K562 (cell line): ENCODE results near the gene HSD3B7. TPM values are rescaled to one million over a fixed set of nuclear protein-coding genes. Genes with fewer than 3 reads are reported as not detected.

ENCODE experiments used
- ATAC-seq: fragments of 200-7000 bp; cut with Tn5 transposase; 3 replicates; pipeline ENCODE4 v1.9.1; 2020; ENCODE audit warnings: moderate library complexity
- BruUV-seq: library from RNA; stranded (reverse); fragments of 400-500 nt; replicated peaks from 2 replicates; lab custom pipeline; 2021; lab: Mats Ljungman, UMichigan
- CTCF ChIA-PET: fragments of 300-600 bp; formaldehyde crosslinking; extraction: SDS; loops from one replicate; lab custom pipeline; 2021; ENCODE audit warnings: low intra/inter-chr PET ratio; lab: Yijun Ruan, JAX
- POLR2A ChIA-PET: fragments of 300-600, 350-650 bp; sonication (Branson Sonifier 250); formaldehyde crosslinking; extraction: SDS; loops from one replicate; lab custom pipeline; 2021; ENCODE audit warnings: antibody characterized with exemption, inconsistent platforms; lab: Yijun Ruan, JAX
- DNase-seq, 4 experiments: peaks; one replicate each; pipeline versions ENCODE4 v3.0.0 to v3.0.0-alpha.2; 2011 to 2018; ENCODE audit warnings: low spot score in 3 of 4, mixed read lengths in 3 of 4; ENCODE audit errors: extremely low read depth in 1 of 4
- FAIRE-seq: peaks from 2 replicates; lab custom pipeline; 2011; peaks lifted over from hg19 to GRCh38; lab: Jason Lieb, UNC
- H2AFZ ChIP-seq: 2 replicates; pipeline ENCODE4 v1.6.0; 2011; ENCODE audit warnings: low read depth, low read length, control low read depth, inconsistent platforms
- H3K27ac ChIP-seq: fragments of 200-600 bp; 3 replicates; pipeline ENCODE4 v1.8.0; 2011; ENCODE audit warnings: low read depth, mild to moderate bottlenecking, control low read depth, inconsistent platforms, low read length, moderate library complexity, mixed read lengths; ENCODE audit errors: extremely low read depth
- H3K27me3 ChIP-seq, 2 experiments: fragments of 300-600 bp in 1 of 2; 2 replicates in 1 of 2; 3 replicates in 1 of 2; pipeline versions ENCODE4 v1.6.0 to v1.8.0; 2011; ENCODE audit warnings: inconsistent platforms in 2 of 2, low read length in 2 of 2, mild to moderate bottlenecking in 1 of 2, mixed read lengths in 1 of 2, moderate library complexity in 1 of 2; ENCODE audit not compliant: control insufficient read depth in 2 of 2, insufficient read depth in 2 of 2
- H3K36me3 ChIP-seq: fragments of 300-600 bp; 3 replicates; pipeline ENCODE4 v1.8.0; 2011; ENCODE audit warnings: mild to moderate bottlenecking, low read length, inconsistent platforms; ENCODE audit not compliant: control insufficient read depth, insufficient read depth
- H3K4me1 ChIP-seq, 2 experiments: fragments of 200-600 bp in 1 of 2; replicated peaks in 1 of 2; 2 replicates in 1 of 2; 3 replicates in 1 of 2; pipeline versions ENCODE4 v1.5.1 to v1.8.0; 2011; ENCODE audit warnings: inconsistent platforms in 2 of 2, low read length in 2 of 2, mild to moderate bottlenecking in 1 of 2, mixed read lengths in 1 of 2, moderate library complexity in 1 of 2; ENCODE audit not compliant: control insufficient read depth in 2 of 2, insufficient read depth in 2 of 2
- H3K4me2 ChIP-seq: 2 replicates; pipeline ENCODE4 v1.6.1; 2011; ENCODE audit warnings: low read length, control low read depth, inconsistent platforms, mixed read lengths; ENCODE audit not compliant: insufficient read depth
- H3K4me3 ChIP-seq: fragments of 200-600 bp; sonication (generic), shearing (Covaris generic); 2 replicates; pipeline ENCODE4 v1.5.1; 2016; ENCODE audit warnings: control low read depth, inconsistent platforms
- H3K79me2 ChIP-seq: fragments of 200-600 bp; 3 replicates; pipeline ENCODE4 v1.8.0; 2011; ENCODE audit warnings: low read length, inconsistent platforms; ENCODE audit not compliant: control insufficient read depth, insufficient read depth
- H3K9ac ChIP-seq, 2 experiments: 2 replicates each; pipeline versions ENCODE4 v1.6.0 to v1.6.1; 2011; ENCODE audit warnings: low read depth in 2 of 2, low read length in 2 of 2, control low read depth in 1 of 2, inconsistent platforms in 1 of 2, mild to moderate bottlenecking in 1 of 2, mixed read lengths in 1 of 2; ENCODE audit not compliant: insufficient read depth in 1 of 2
- H3K9me1 ChIP-seq: one replicate; pipeline ENCODE4 v1.6.0; 2011; ENCODE audit warnings: inconsistent platforms, mild to moderate bottlenecking, low read length, moderate library complexity; ENCODE audit not compliant: control insufficient read depth, insufficient read depth
- H3K9me3 ChIP-seq: replicated peaks from 2 replicates; pipeline ENCODE4 v1.5.1; 2011; ENCODE audit warnings: low read depth, low read length, inconsistent platforms; ENCODE audit not compliant: control insufficient read depth, insufficient read depth
- H4K20me1 ChIP-seq: replicated peaks from 2 replicates; pipeline ENCODE4 v1.6.1; 2011; ENCODE audit warnings: low read length, inconsistent platforms, mixed read lengths; ENCODE audit not compliant: control insufficient read depth, insufficient read depth
- BCL6 ChIP-seq: fragments of 250-450 bp; sonication (Bioruptor Pico); IDR thresholded peaks from 2 replicates; pipeline ENCODE4 v1.4.0; 2020
- DPF2 ChIP-seq: fragments of 450-650 bp; IDR thresholded peaks from 2 replicates; pipeline ENCODE4 v1.6.1; 2016
- FOXK2 ChIP-seq, 2 experiments: fragments of 450-650 bp; IDR thresholded peaks in 1 of 2; conservative IDR thresholded peaks in 1 of 2; 2 replicates each; pipeline ENCODE4 v1.6.1; 2016; ENCODE audit warnings: low read depth in 2 of 2, mild to moderate bottlenecking in 1 of 2
- JUN ChIP-seq, 2 experiments: sonication (generic) in 1 of 2; formaldehyde crosslinking in 1 of 2; IDR thresholded peaks; 2 replicates each; pipeline versions ENCODE4 v1.6.1 to v1.8.0; 2012 to 2022; ENCODE audit warnings: borderline replicate concordance in 2 of 2, mild to moderate bottlenecking in 2 of 2, improper control_type of control experiment in 1 of 2, low read depth in 1 of 2, low read length in 1 of 2, missing genetic modification reagents in 1 of 2
- MECOM ChIP-seq: fragments of 250-450 bp; sonication (Bioruptor Pico); IDR thresholded peaks from 2 replicates; pipeline ENCODE4 v1.8.0; 2022; ENCODE audit warnings: inconsistent platforms
- POLR2G ChIP-seq: fragments of 200-400 bp; formaldehyde crosslinking; IDR thresholded peaks from 2 replicates; pipeline ENCODE4 v1.6.1; 2017; ENCODE audit warnings: low read depth, mild to moderate bottlenecking, antibody characterized with exemption, low read length, moderate library complexity
- RAD51 ChIP-seq: fragments of 450-650 bp; IDR thresholded peaks from 2 replicates; pipeline ENCODE4 v1.7.1; 2016; ENCODE audit warnings: low read depth, mild to moderate bottlenecking, borderline replicate concordance
- SLC30A9 ChIP-seq: fragments of 250-450 bp; sonication (Bioruptor Pico); IDR thresholded peaks from 2 replicates; pipeline ENCODE4 v1.8.0; 2022; ENCODE audit warnings: mild to moderate bottlenecking, moderate library complexity
- SMAD3 ChIP-seq: fragments of 450-650 bp; formaldehyde crosslinking; conservative IDR thresholded peaks from 2 replicates; pipeline ENCODE4 v1.4.0; 2020; ENCODE audit warnings: mild to moderate bottlenecking
- USF1 ChIP-seq: sonication (generic); formaldehyde crosslinking; IDR thresholded peaks from 2 replicates; pipeline ENCODE4 v1.9.0; 2022; ENCODE audit warnings: mild to moderate bottlenecking, missing genetic modification reagents
- ZFX ChIP-seq: sonication (generic); formaldehyde crosslinking; IDR thresholded peaks from 2 replicates; pipeline ENCODE4 v1.8.0; 2022; ENCODE audit warnings: mild to moderate bottlenecking, missing genetic modification reagents, moderate library complexity
- ZNF140 ChIP-seq: fragments of 250-450 bp; sonication (Bioruptor Pico); IDR thresholded peaks from 2 replicates; pipeline ENCODE4 v1.8.0; 2021; ENCODE audit warnings: moderate library complexity, mild to moderate bottlenecking, inconsistent platforms
- ZNF583 ChIP-seq: fragments of 250-450 bp; sonication (Bioruptor Pico); IDR thresholded peaks from 2 replicates; pipeline ENCODE4 v1.4.0; 2020
- WGBS: fragments of 100-300 bp; shearing (Covaris generic); methylation state at CpG from one replicate; pipeline ENCODE4 v1.1.6; 2016; ENCODE audit warnings: low coverage, mixed read lengths; ENCODE audit not compliant: insufficient coverage; ENCODE audit errors: missing lambda C conversion rate; 5-methylcytosine and 5-hydroxymethylcytosine counted together
- in situ Hi-C: fragments of 300-500 bp; cut with MboI; formaldehyde crosslinking; loops from 4 replicates; pipeline ENCODE4 v1.15.0; 2018; ENCODE audit warnings: inconsistent platforms, mixed read lengths
- intact Hi-C: fragments of 100-400 bp; cut with micrococcal nuclease; formaldehyde crosslinking; loops from 2 replicates; pipeline ENCODE4 v1.14.2; 2022
- polyA plus RNA-seq, 8 experiments: library from polyadenylated mRNA; depleted of rRNA in 4 of 8; stranded (reverse) in 5 of 8; unstranded in 3 of 8; fragments of >200 nt; fragmentation: Nextera tagmentation in 2 of 8; fragmentation: Illumina TruSeq in 1 of 8; extraction: Ambion mirVana in 2 of 8; extraction: Trizol in 1 of 8; gene quantifications; 2 replicates each; pipeline versions ENCODE4 v1.2.1 to v1.2.3, GENCODE V29; 2011 to 2014; ENCODE audit warnings: inconsistent platforms in 1 of 8, missing spikeins in 1 of 8
- total RNA-seq, 7 experiments: library from RNA; depleted of rRNA in 6 of 7; stranded (reverse); fragments of >200 nt in 6 of 7; fragmentation: Illumina TruSeq in 2 of 7; extraction: Trizol in 2 of 7; gene quantifications; 2 replicates each; pipeline versions ENCODE4 v1.2.1 to v1.2.3, GENCODE V29; 2011 to 2021; ENCODE audit warnings: low replicate concordance in 1 of 7
- TF ChIP-seq, protein P1 (sequence below): sonication (generic); formaldehyde crosslinking; IDR thresholded peaks from 2 replicates; pipeline ENCODE4 v1.8.1; 2023; ENCODE audit warnings: mild to moderate bottlenecking, missing genetic modification reagents
- TF ChIP-seq, protein P2 (sequence below): fragments of 250-450 bp; sonication (Bioruptor Pico); IDR thresholded peaks from 2 replicates; pipeline ENCODE4 v1.5.0; 2022; ENCODE audit warnings: mild to moderate bottlenecking

Gene HSD3B7
- total and polyA plus RNA-seq, 9 of the 15 experiments (the other 6 are each of a cell fraction or from before 2014, with no cell fraction given) = 5.4 to 49.1 (median 23.0) TPM

GRCh38 chr16:30983289-30983889 is 1.6 kb upstream of the HSD3B7 start:
- 83% methylated on average over 20 of the region's 25 CpGs for WGBS
- H3K4me2 ChIP-seq = no peak overlapping the region
- no peak overlapping the region for H2AFZ ChIP-seq
- ATAC-seq (no peak), DNase-seq (no peak), FAIRE-seq (no peak)
- peaks cover 2% of the 10 kb centered on the region for H3K9me1 ChIP-seq
- H3K36me3 ChIP-seq = peaks cover 77% of the 10 kb centered on the region; the same call in 2 of the 3 replicates
- H3K4me1 ChIP-seq = peaks cover 7 to 63% of the 10 kb centered on the region in 2 experiments; a peak in 4 of 5 replicates
- H4K20me1 ChIP-seq = no peaks in the 10 kb centered on the region; the same call in none of the 2 replicates
- no peaks in the 10 kb centered on the region for H3K27me3 ChIP-seq
- H3K27ac ChIP-seq = no peak overlapping the region
- peak overlapping the region in 1 of 2 experiments; percentile 66; a peak in 1 of 4 replicates for H3K9ac ChIP-seq
- ChIA-PET CTCF (interaction anchor here (0.6 kb wide), 1 partner anchor 390 kb away, joined by 3 read pairs; no protein-coding TSS in a partner anchor), POLR2A (interaction anchor here (0.7 to 5.7 kb wide), 10 partner anchors 8 to 346 kb away, joined by 3 to 32 read pairs (median 4); partner anchors contain the start of genes FUS, ZNF646 and ZNF668)
- H3K79me2 ChIP-seq = peaks cover 15% of the 10 kb centered on the region
- BruUV-seq = no TSS peak
- H3K4me3 ChIP-seq = no peak overlapping the region
- intact Hi-C loops = loop anchor here (10.0 kb wide), 2 partner anchors 161 to 311 kb away; no protein-coding TSS in a partner anchor
- in situ Hi-C loops = loop anchor here (10.0 to 25.0 kb wide), 2 partner anchors 311 to 454 kb away; partner anchors contain the start of genes COX6A2 and ZNF843
- no peaks in the 10 kb centered on the region for H3K9me3 ChIP-seq
- TF ChIP-seq USF1 (CRISPR knock-in tag) (0 out of 2 replicates have a peak, but pooled peaks have one; percentile 12), ZNF583 (CRISPR knock-in tag) (no peak), BCL6 (CRISPR knock-in tag) (no peak), ZFX (no peak), SMAD3 (no peak), POLR2G (peak; percentile 46), RAD51 (no peak), SLC30A9 (CRISPR knock-in tag) (no peak), MECOM (CRISPR knock-in tag) (no peak), JUN (IDR thresholded peaks at IDR 0.05; ENCODE audit: borderline replicate concordance, low read depth, low read length) (no peak), JUN (CRISPR knock-in tag; IDR thresholded peaks at IDR 0.05; ENCODE audit: borderline replicate concordance) (0 out of 2 replicates have a peak, but pooled peaks have one; percentile 21), FOXK2 (conservative IDR thresholded peaks at IDR 0.05 in 1 of 2, IDR thresholded peaks at IDR 0.05 in 1 of 2; ENCODE audit: low read depth in 2 of 2) (no peak), ZNF140 (CRISPR knock-in tag) (no peak), DPF2 (no peak)
- TF ChIP-seq, protein P1, sequence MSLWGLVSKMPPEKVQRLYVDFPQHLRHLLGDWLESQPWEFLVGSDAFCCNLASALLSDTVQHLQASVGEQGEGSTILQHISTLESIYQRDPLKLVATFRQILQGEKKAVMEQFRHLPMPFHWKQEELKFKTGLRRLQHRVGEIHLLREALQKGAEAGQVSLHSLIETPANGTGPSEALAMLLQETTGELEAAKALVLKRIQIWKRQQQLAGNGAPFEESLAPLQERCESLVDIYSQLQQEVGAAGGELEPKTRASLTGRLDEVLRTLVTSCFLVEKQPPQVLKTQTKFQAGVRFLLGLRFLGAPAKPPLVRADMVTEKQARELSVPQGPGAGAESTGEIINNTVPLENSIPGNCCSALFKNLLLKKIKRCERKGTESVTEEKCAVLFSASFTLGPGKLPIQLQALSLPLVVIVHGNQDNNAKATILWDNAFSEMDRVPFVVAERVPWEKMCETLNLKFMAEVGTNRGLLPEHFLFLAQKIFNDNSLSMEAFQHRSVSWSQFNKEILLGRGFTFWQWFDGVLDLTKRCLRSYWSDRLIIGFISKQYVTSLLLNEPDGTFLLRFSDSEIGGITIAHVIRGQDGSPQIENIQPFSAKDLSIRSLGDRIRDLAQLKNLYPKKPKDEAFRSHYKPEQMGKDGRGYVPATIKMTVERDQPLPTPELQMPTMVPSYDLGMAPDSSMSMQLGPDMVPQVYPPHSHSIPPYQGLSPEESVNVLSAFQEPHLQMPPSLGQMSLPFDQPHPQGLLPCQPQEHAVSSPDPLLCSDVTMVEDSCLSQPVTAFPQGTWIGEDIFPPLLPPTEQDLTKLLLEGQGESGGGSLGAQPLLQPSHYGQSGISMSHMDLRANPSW (CRISPR knock-in tag) = 0 out of 2 replicates have a peak, but pooled peaks have one; percentile 23
- TF ChIP-seq, protein P2, sequence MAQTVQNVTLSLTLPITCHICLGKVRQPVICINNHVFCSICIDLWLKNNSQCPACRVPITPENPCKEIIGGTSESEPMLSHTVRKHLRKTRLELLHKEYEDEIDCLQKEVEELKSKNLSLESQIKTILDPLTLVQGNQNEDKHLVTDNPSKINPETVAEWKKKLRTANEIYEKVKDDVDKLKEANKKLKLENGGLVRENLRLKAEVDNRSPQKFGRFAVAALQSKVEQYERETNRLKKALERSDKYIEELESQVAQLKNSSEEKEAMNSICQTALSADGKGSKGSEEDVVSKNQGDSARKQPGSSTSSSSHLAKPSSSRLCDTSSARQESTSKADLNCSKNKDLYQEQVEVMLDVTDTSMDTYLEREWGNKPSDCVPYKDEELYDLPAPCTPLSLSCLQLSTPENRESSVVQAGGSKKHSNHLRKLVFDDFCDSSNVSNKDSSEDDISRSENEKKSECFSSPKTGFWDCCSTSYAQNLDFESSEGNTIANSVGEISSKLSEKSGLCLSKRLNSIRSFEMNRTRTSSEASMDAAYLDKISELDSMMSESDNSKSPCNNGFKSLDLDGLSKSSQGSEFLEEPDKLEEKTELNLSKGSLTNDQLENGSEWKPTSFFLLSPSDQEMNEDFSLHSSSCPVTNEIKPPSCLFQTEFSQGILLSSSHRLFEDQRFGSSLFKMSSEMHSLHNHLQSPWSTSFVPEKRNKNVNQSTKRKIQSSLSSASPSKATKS = no peak
